Keratinocyte (primary cell): ENCODE measurements around the gene GZMM.

Source experiments
- CTCF ChIP-seq, 3 experiments: IDR thresholded peaks in 1 of 3; conservative IDR thresholded peaks in 1 of 3; optimal IDR thresholded peaks in 1 of 3; 2 replicates in 2 of 3; 3 replicates in 1 of 3; pipeline versions ENCODE3 to v1.5.1; 2011; ENCODE audit warnings: low read length in 3 of 3, mild to moderate bottlenecking in 3 of 3, moderate library complexity in 2 of 3, control low read depth in 1 of 3, inconsistent platforms in 1 of 3; ENCODE audit not compliant: insufficient read depth in 2 of 3; ENCODE audit errors: extremely low read depth in 1 of 3
- EZH2 ChIP-seq: IDR thresholded peaks from one replicate; pipeline ENCODE4 v1.6.1; 2012; ENCODE audit warnings: inconsistent platforms, mild to moderate bottlenecking, low read length, moderate library complexity

GRCh38 chr19:548886-549830, 5.3 kb downstream of the GZMM start:
- no peak for TF ChIP-seq CTCF (optimal IDR thresholded peaks at IDR 0.05 in 1 of 3, IDR thresholded peaks at IDR 0.05 in 1 of 3, conservative IDR thresholded peaks at IDR 0.05 in 1 of 3; ENCODE audit: extremely low read depth in 1 of 3, insufficient read depth in 2 of 3, low read length in 3 of 3)
- no peak for TF ChIP-seq EZH2
